Amniotic stem cell (primary cell): Measurements from ENCODE around the gene KRT72.
"Not testable (repeated sequence)": the region's sequence is repeated elsewhere in the genome, so short reads cannot be mapped to it uniquely, and the experiment has no call there.

Experiments
- DNase-seq: peaks from one replicate; lab custom pipeline; 2025; lab: John Stamatoyannopoulos, UW

The KRT72 gene

DNA sequence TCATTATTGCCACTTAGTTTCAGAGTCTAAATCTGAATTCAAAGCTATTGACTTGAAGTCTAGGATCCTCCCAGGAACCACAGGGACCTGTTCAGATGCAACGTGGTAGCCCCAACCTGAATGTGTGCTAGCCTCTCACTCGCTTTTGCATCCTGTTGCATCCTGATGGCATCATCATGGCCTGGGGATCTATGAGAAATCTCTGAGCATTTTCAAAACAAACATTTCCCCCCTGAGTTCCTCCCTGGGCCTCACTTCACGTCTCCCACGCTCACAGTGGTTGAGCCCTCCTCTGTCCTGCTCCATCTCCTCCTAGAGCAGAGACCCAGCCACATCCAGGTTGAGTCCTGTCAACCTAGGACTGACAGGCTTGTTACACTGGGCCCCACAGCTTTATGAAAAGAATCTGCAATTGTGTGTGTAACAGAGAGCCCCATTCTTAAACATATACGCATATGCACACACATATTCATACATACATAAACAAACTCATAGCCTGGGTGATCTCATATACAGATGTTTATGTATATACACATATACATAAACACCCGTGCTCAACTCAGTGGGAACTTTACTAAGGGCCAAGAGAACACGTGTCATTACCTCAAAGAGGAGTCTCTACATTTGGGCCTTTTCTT is 5.4 kb upstream of the KRT72 start:
- DNase-seq: no peak

DNA sequence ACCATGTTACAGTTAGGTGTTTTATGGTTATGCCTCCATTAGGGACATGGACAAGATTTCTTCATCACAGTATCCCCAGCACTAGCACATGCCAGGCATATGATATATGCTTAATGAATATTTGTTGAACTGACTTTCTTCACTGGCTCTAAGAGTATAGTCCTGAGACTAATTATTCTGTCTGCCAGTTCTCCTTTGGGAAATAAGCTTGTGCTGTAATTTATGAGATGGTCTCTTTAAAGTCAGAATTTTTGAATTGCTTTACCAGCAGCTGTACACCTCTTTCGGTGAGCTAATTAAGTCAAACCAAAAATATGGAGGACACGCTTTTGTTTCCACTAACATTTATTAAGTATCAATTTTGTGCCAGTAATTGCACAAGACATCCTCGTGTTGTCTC is 4.8 kb upstream of the KRT72 start:
- DNase-seq: no peak

DNA sequence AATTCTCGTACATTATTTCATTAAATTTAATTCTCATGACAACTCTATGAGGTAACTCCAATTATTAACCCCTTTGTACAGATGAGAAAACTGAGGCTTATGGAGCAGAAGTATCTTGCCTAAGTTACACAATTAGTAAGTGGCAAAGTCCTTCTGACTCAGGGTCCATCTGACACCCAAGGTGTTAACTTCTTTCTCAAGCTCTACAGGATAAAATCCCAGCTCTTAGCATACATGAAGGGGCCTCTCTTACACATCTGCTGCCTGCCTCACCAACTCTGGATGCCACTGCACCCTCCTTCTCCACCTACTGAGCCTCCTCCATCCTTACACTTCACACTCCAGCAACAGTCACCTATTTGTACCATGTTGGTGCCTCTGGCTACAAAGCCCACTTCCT is 4.3 kb upstream of the KRT72 start:
- no peak for DNase-seq

DNA sequence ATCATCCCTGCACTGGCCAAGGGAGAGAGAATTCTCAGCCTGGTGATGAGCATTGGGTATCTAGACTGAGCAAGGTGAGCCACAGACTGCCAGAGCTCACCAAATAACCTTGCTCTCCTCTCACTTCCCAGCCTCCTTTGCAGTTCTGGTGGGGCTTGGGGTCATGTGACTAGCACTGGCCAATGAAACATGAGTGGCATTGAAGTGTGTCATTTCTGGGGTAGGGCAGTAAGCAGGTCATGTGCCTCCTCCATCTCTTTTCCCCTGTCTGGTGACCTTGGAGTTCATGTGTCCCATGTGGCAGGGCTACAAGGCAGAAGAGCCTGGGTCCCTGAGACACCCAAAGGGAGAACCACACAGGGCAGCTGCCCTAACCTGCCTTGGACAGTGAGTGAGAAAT is 3.6 kb upstream of the KRT72 start:
- DNase-seq: no peak

DNA sequence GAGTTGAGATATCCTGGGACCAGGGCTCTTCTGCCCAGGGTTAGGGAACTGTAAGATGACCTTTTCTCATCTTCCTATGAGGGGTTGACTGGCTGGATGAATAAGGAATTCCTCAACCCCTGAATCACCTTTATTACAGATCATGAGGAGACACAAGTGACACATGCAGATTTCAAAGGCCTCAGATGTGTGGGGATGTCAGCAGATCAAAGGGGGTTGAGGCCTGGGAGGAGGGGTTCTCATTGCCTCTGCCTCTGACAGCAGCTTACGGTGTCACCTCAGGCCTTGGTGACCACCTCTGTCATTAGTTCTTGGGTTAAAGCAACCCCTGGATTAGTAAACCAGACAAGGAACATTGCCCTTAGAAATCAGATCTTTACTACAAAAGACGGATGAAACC is 2.1 kb upstream of the KRT72 start:
- no peak for DNase-seq

DNA sequence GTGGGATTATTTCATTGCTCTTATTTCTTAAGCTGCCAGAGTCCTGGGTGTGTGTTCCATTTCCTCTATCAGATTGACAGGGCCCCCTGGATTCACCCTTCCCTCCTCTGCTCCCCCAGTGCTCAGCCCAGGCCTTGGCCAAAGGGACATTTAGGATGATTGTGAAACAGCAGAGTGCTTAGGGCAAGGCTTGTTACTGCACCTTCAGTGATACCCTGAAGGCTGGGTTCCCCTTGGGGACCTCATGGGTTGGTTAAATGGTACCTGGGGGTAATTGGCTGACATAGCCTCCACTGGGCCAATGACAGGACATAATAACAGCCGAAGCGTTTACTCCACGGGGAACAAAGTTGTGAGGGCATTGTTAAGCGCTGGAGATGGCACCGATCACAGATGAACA is 1.3 kb upstream of the KRT72 start:
- no peak for DNase-seq

DNA sequence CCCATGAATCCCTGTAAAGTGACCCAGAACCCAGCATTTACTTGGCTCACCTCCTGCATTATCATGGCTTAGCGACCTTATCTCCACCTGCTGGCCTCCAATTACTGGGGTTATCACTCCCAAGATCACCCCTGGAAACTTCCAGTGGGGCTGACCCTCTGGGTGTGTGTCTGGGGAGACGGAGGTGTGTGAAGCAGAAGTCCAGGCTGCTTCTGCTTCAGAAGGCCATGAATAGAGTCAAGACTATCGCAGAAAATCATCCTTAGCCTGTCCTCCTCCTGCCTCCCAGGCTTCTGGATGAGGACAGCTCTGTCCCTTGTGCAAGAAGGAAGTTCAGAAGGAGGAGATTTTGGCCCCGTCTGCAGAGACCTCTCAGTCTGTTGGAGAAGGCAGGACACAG is 408 bp upstream of the KRT72 start:
- no peak for DNase-seq

DNA sequence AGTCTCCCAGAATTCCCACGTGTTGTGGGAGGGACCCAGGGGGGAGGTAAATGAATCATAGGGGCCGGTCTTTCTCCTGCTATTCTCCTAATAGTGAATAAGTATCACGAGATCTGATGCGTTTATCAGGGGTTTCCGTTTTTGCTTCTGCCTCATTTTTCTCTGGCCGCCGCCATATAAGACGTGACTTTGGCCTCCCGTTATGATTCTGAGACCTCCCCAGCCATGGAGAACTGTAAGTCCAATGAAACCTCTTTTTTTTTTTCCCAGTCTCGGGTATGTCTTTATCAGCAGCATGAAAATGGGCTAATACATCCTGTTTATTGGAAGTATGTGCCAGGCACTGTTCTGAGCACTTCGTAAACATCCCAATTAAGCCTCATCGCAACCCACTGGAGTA is 788 bp downstream of the KRT72 start:
- no peak for DNase-seq

DNA sequence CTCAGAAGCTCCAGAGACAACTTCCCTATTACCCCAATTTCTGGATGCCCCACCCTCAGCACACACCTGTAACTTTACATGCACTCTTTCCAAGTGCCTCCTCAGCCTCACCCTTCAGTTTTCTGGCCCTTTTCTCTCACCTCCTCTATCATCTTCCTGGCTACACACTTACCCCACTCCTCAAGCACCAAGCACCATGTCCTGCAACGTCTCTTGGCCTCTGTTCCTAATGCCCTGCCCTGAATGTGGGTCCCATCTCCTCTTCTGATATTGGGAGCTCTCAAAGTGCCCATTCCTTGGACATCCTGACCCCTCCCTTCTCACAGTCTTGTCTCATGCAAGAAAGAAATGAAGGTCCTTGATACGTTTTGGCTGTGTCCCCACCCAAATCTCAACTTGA is 1.2 kb downstream of the KRT72 start:
- no peak for DNase-seq

DNA sequence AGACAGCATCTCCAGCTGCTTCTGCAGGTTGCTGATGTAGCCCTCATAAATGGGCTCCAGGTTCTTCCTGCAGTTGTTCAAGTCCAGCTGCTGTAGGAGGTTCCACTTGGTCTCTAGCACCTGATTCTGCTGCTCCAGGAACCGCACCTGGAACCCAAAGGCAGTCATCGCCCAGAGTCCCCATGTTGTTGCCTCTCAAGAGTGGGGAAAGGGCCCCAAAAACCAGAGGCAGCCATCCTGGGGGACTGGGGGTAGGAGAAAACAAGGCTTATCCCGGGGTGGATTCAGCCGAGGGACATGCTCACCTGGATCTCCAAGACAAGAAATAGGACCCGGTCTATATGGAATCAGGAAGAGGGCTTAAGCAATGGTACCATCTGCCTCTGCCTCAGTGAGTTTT is 2.3 kb downstream of the KRT72 start:
- no peak for DNase-seq

DNA sequence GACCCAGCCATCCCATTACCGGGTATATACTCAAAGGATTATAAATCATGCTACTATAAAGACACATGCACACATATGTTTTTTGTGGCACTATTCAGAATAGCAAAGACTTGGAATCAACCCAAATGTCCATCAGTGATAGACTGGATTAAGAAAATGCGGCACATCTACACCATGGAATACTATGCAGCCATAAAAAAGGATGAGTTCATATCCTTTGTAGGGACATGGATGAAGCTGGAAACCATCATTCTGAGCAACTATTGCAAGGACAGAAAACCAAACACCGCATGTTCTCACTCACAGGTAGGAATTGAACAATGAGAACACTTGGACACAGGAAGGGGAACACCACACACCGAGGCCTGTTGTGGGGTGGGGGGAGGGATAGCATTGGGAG is 7.0 kb downstream of the KRT72 start:
- not testable (repeated sequence) for DNase-seq

DNA sequence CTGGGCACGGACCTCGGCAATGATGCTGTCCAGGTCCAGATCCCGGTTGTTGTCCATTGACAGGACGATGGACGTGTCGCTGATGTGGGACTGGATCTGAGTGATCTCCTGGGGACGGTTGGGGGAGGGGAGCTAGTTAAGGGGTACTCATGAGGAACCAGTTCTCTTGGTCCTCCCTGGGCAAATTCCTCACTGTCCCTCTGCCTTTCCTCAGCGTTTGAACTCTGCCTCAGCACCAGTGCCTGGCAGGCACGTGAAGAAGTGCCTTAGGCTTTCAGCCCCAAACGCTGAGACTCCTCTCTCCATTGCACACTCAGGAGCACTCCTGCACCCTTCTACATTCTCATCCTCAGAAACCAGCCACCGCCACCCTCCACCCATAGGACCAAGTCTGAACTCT is 9.7 kb downstream of the KRT72 start:
- DNase-seq: no peak

DNA sequence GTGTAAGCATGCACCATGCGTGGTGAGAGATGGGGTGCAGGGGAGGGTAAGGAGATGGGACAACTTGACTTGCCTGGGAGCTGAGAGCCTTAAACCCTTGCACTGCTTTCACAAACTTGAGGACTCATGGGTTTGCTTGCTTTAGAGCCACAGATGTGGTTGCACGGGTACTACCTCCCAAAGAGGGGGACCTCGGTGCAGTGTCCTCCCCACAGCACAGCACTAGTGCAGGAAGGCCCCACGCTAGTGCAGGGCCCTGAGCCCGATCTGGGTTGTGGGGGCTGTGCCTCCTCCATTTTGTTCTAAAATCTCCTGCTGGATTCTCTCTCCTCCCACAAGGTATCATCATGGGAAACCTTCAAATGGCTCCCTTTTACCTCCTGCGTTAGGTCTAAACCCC is 11.2 kb downstream of the KRT72 start:
- DNase-seq: no peak

DNA sequence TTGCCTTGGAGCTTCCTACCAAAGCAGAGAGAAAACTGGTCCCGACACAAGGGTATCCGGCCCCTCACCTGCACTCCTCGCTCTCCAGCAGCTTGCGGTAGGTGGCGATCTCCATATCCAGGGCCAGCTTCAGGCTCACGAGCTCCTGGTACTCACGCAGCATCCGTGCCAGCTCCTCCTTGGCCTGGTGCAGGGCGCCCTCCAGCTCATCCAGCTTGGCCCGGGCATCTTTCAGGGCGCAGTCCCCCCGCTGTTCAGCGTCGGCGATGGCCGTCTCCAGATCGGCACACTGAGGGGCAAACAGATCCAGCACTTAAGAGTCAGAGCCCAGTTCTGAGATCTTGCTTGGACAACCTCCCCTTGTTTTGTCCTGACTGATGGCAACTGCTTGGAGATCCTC is 13.7 kb downstream of the KRT72 start:
- no peak for DNase-seq

DNA sequence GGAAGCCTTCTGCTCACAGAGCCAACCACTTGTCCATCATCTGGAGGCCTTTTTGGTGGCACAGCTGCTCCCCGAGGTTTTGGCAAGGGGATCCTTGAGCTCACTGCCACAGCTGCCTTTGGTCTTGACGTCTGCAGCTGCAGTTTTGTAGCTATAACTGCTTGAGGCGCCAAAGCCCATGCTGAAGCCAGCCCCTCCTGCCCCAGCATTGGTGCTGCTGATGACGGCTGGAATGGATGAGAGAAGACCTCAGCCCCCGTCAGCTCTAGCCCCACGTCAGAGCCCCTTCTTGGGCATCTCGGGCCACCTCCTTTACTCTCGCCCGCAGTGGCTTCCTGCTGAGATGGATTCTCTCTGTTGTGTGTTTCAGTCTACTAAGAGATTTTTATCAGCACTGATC is 15.3 kb downstream of the KRT72 start:
- DNase-seq: no peak

DNA sequence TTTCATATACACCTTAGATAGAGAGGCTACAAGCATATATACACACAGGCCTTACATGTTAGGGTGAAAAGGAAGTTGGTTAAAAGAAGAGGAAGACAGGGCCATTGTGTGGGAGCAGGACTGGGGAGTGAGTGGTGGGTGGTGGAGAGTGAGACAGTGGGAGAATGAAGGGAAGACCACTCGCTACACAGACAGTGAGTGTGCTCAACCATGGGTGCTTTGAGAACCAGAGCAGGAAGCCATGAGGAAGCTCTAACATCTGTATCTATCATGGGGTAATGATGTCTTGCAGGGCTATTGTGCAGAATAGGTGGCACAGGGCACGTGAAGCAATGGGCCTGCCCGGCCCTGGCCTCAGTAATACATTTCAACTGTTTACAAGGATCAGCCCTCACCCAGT is 16.2 kb downstream of the KRT72 start:
- DNase-seq: no peak

DNA sequence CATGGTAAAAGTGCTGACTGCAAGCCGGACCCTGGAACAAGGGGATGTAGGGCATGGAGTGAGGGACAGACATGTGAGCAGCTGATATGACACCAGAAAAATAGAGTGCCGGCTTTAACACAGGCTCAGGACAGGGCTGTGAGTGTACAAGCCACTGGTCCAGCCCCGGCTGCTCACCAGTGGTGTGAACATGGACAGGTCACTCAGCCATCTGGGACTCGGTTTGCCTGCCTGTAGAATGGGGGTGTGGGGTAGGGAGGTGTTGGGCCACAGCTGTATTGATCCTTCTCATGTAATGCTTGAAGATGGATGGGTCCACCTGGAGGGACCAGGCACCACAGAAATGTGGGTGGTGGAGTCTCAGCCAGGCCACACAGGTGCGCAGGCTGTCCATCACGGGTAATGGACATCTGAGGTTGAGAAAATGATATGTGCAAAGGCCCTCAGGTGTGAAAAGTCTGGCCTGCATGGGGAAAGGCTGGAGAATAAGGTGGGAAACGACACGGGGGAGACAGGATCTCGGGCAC is 17.0 kb downstream of the KRT72 start:
- no peak for DNase-seq

DNA sequence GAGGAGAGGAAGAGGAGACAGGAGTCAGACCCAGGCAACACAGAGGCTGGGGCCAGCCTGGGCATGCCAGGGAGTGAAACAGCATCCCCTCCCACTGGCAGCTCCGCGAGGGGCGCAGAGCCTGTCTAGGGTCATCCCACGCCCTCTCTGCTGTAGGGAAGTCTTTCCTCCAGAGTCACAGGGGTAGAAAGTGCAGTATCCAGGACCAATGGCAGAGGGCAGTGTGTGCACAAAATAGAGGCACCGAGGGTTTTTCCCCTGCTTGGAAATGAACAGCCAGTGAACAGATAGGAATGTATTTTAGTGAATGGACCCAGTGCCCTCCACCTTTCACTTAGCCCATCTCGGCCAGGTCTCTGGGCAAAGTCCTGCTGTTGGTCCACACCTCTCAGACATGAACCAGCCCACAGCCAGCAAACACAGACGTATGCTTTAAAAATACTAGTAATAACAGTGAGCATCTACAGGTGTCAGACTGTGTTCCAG is 18.2 kb downstream of the KRT72 start:
- peak; percentile 18 for DNase-seq

DNA sequence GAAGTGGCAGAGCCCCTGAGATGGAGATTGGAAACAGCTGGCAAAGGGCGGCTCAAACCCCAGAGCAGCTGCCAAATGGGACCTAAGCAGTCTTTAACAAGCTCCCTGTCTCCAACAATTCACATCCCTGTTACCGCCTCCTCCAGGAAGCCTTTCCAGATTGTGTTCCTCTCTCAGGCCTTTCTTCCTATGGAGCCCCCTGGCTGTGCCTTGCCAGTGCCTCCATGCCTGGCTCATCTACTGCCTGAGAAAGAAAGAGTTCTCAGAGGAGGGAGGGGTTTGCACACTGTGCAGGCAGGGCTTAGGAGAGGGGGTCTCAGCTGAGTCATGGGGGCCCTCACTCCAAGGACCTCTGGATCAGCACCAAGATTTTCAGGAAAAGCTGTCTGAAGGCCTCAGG is 18.8 kb downstream of the KRT72 start:
- DNase-seq: no peak

DNA sequence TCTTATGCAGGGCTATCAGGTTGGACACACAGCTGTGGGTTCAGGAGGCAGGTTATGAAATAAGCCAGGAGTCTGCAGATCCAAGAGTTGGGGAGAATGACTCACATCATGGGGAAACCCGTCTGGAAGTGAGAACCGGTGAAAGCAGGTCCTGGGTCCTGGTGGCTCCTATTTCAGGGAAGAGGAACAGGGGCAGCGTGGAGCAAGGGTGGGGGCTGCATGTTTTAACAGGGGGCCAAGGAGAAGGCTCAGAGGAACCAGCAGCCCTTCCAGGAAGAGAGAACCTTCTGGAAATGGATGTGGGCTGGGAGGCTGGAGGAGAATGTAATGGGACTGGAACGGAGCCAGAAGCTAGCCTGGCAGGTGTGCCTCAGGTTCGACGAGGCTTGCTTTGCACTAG is 19.8 kb downstream of the KRT72 start:
- DNase-seq: no peak

DNA sequence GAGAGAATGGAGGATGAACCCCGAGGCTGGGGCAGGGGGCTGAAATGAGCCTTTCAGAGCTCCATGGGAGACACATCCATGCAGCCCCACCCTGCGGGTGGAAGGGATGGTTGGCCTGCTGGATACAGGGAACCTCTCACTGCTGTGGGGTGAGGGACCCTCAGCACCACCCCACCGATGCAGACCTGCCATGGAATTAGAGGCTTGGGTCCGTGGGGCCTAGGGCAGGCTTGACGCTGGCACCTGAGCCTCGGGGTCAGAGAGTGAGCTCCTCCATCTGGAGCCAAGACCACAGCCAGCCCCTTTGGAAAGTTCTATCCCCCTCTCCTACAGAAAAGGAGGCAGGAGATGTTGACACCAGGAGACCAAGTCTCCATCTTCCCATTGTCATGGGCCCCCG is 20.2 kb downstream of the KRT72 start:
- no peak for DNase-seq

DNA sequence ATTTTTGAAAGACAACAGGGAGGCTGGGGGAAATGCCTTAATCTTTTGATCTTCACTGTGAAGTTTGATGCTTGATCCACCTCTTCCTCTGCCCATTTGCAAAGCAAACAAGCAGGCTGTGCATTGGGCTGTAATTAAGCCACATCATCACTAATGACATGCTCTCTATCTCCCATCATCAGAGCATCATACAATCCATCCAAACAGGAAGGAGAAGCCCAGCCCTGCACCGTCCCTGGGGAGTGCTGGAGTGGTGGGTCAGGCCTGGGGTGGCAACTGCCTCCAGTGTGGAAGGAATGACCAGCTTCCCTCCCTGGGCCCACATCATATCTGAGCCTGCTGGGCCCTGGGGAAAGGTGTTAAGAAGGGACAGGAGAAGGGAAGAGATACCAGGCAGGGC is 20.8 kb downstream of the KRT72 start:
- DNase-seq: no peak

DNA sequence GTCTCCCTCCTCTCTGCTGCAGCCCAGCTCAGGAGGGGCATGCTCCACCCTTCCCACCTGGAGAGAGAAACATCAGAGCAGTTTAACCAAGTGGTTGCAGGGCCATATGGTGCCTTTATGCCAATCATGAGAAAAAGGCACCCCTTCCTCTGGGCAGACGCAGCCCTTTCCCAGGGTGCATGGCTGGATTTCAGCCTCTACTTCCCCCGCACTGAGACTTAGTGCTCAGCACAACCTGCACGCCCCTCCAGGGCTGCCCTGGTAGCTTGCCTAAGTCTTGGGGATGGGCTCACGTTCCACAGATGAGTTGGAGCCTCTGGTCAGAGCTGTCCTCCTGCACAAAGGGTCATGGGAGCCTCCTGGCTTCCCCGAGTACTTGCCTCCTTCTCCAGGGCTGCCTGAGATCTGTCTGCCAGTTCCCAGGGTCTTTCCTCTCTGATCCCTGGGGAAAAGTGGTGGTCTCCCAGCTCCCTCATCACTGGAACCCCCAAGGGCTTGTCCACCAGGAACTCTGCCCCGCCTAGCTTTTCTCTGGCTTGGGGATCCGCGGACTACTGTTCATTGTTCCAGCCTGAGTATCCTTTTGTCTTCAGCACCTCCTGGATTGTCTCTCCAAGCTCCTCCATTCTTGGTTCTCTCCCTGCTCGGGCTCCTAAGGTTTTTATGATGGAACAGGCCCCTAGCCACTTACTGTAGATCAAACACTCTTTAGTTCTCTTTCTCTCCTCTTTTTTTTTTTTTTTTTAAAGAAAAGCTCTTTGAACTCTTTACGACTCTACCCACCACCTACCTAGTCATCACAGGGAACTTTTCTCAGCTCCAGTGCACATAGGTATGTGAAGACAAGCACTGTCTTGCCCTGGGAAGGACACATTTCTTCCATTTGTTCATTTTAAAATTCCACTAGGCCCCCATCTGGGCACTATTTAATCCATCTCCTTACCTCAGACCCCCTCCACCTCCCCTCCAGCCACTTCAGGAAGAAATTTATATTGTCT is 21.5 kb downstream of the KRT72 start:
- DNase-seq: no peak
